ENCODE measurements around the gene DSTYK.
A peak's percentile ranks its signal among the peaks of the same experiment; 100 is the strongest.
"Not testable (repeated sequence)": the region's sequence is repeated elsewhere in the genome, so short reads cannot be mapped to it uniquely, and the experiment has no call there.

The DSTYK gene

GRCh38 chr1:205162301-205162700 lies 49.2 kb downstream of the DSTYK start:
- H3K4me3 ChIP-seq (ENCODE audit: low read length), result no peak overlapping the region
- DNase-seq (ENCODE audit: low read depth), result no peak
- TF ChIP-seq CTCF (IDR thresholded peaks at IDR 0.05; ENCODE audit: insufficient read depth, low read depth, low read length, missing control alignments), result no peak

GRCh38 chr1:205161076-205161475 lies 50.4 kb downstream of the DSTYK start:
- no peak overlapping the region for H3K4me3 ChIP-seq (ENCODE audit: low read length)
- no peak for TF ChIP-seq CTCF (IDR thresholded peaks at IDR 0.05; ENCODE audit: insufficient read depth, low read depth, low read length, missing control alignments)
- no peak for DNase-seq (ENCODE audit: low read depth)

GRCh38 chr1:205158048-205158616 lies 53.4 kb downstream of the DSTYK start:
- no peak overlapping the region for H3K4me3 ChIP-seq (ENCODE audit: low read length)
- DNase-seq (ENCODE audit: low read depth), result no peak
- TF ChIP-seq CTCF (IDR thresholded peaks at IDR 0.05; ENCODE audit: insufficient read depth, low read depth, low read length, missing control alignments), result no peak

- DNase-seq (ENCODE audit: low read depth); H3K4me3 ChIP-seq (ENCODE audit: low read length): not testable (repeated sequence)
Observed at GRCh38 chr1:205155665-205156377, 55.7 kb downstream of the DSTYK start.

GRCh38 chr1:205152505-205152904 lies 59.0 kb downstream of the DSTYK start:
- TF ChIP-seq CTCF (IDR thresholded peaks at IDR 0.05; ENCODE audit: insufficient read depth, low read depth, low read length, missing control alignments), result no peak

GRCh38 chr1:205150651-205151428 lies 60.7 kb downstream of the DSTYK start:
- DNase-seq (ENCODE audit: low read depth), result peak; percentile 32
- no peak overlapping the region for H3K4me3 ChIP-seq (ENCODE audit: low read length)
- TF ChIP-seq CTCF (IDR thresholded peaks at IDR 0.05; ENCODE audit: insufficient read depth, low read depth, low read length, missing control alignments), result no peak

More at GRCh38 chr1:205152505-205152904, 59.0 kb downstream of the DSTYK start:
- no peak overlapping the region for H3K4me3 ChIP-seq (ENCODE audit: low read length)
- DNase-seq (ENCODE audit: low read depth), result no peak

GRCh38 chr1:205147191-205147835 lies 64.2 kb downstream of the DSTYK start:
- TF ChIP-seq CTCF (IDR thresholded peaks at IDR 0.05; ENCODE audit: insufficient read depth, low read depth, low read length, missing control alignments), result no peak
- peak; percentile 33 for DNase-seq (ENCODE audit: low read depth)
- H3K4me3 ChIP-seq (ENCODE audit: low read length), result no peak overlapping the region
